ENCODE results near the gene UBQLNL. TPM values are rescaled to one million over a fixed set of nuclear protein-coding genes. Genes with fewer than 3 reads are reported as not detected.

UBQLNL gene
- polyA plus RNA-seq, 1 of the 3 experiments (the other 2 are of a cell fraction) = 0.03 TPM

DNA sequence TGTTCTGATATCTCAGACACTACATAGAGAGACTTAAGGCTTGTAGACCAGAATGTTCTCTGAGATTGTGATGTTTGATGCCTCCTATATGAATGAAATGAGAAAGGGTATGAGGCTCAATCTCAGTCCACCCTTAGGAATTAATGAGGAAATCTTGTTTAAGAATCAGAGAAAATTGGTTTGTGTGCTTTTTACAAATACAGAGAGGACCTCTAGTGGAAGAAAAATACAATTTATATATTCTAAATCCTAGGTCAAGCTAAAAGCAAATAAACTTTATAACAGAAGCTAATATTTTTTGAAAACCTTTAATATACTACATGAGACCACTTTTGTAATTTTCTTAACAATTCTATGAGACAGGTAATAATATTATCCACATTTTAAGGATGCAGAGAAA, 36.8 kb upstream of the UBQLNL start:
- Histone ChIP-seq H3K27ac (ENCODE audit: low read depth in 2 of 2, low read length in 1 of 2) (no peak overlapping the region), H3K79me2 (ENCODE audit: insufficient read depth) (no peaks in the 10 kb centered on the region; the same call in 1 of the 2 replicates), H3K4me1 (ENCODE audit: control insufficient read depth in 1 of 2, insufficient read depth in 2 of 2, low read depth in 1 of 2, low read length in 1 of 2) (no peaks in the 10 kb centered on the region), H3K9me3 (no peaks in the 10 kb centered on the region), H3K4me3 (ENCODE audit: low read depth in 2 of 2, low read length in 1 of 2) (no peak overlapping the region), H3K4me2 (no peak overlapping the region), H3K36me3 (replicated peaks in 1 of 2; ENCODE audit: control insufficient read depth in 1 of 2, insufficient read depth in 2 of 2, low read length in 1 of 2) (no peaks in the 10 kb centered on the region), H3K9ac (no peak overlapping the region), H3K9me2 (no peaks in the 10 kb centered on the region), H3K27me3 (ENCODE audit: insufficient read depth) (no peaks in the 10 kb centered on the region), H2AFZ (ENCODE audit: low read depth) (no peak overlapping the region), H4K20me1 (ENCODE audit: insufficient read depth) (no peaks in the 10 kb centered on the region), H3F3A (replicated peaks; ENCODE audit: insufficient read depth) (no peaks in the 10 kb centered on the region)
- TF ChIP-seq CTCF (IDR thresholded peaks at IDR 0.05) (peak; percentile 42), FOXM1 (IDR thresholded peaks at IDR 0.05; ENCODE audit: low read depth) (no peak)
- POLR2A ChIA-PET = no interaction called here
- CTCF ChIA-PET = no interaction called here
- no peak for DNase-seq

- H3K9me2 ChIP-seq = no peaks in the 10 kb centered on the region
- H3K9me3 ChIP-seq = no peaks in the 10 kb centered on the region
- H3K27ac ChIP-seq (ENCODE audit: low read depth in 2 of 2, low read length in 1 of 2) = no peak overlapping the region
- DNase-seq = no peak
- H3K36me3 ChIP-seq (replicated peaks in 1 of 2; ENCODE audit: control insufficient read depth in 1 of 2, insufficient read depth in 2 of 2, low read length in 1 of 2) = no peaks in the 10 kb centered on the region
- no peaks in the 10 kb centered on the region; the same call in 1 of the 2 replicates for H3K79me2 ChIP-seq (ENCODE audit: insufficient read depth)
- H3K4me2 ChIP-seq = no peak overlapping the region
- H4K20me1 ChIP-seq (ENCODE audit: insufficient read depth) = no peaks in the 10 kb centered on the region
- POLR2A ChIA-PET = no interaction called here
- no peaks in the 10 kb centered on the region for H3F3A ChIP-seq (replicated peaks; ENCODE audit: insufficient read depth)
- H3K27me3 ChIP-seq (ENCODE audit: insufficient read depth) = peaks cover 8% of the 10 kb centered on the region; the same call in 1 of the 2 replicates
- CTCF ChIA-PET = no interaction called here
- H2AFZ ChIP-seq (ENCODE audit: low read depth) = no peak overlapping the region
- WGBS (ENCODE audit: low lambda C conversion rate) = 2% methylated on average over 5 of the region's 5 CpGs
- no peak overlapping the region for H3K4me3 ChIP-seq (ENCODE audit: low read depth in 2 of 2, low read length in 1 of 2)
- H3K9ac ChIP-seq = no peak overlapping the region
- TF ChIP-seq SIN3A (IDR thresholded peaks at IDR 0.05; ENCODE audit: borderline replicate concordance, low read depth, low read length) (no peak), RAD21 (IDR thresholded peaks at IDR 0.05; ENCODE audit: low read length) (no peak), FOSL2 (IDR thresholded peaks at IDR 0.05; ENCODE audit: borderline replicate concordance, low read depth) (peak; percentile 67; the same call in 1 of the 2 replicates), JUND (IDR thresholded peaks at IDR 0.05) (peak; percentile 31; the same call in 1 of the 2 replicates)
- no peaks in the 10 kb centered on the region for H3K4me1 ChIP-seq (ENCODE audit: control insufficient read depth in 1 of 2, insufficient read depth in 2 of 2, low read depth in 1 of 2, low read length in 1 of 2)
Measured at GRCh38 chr11:5550440-5551095, 34.1 kb upstream of the UBQLNL start.

DNA sequence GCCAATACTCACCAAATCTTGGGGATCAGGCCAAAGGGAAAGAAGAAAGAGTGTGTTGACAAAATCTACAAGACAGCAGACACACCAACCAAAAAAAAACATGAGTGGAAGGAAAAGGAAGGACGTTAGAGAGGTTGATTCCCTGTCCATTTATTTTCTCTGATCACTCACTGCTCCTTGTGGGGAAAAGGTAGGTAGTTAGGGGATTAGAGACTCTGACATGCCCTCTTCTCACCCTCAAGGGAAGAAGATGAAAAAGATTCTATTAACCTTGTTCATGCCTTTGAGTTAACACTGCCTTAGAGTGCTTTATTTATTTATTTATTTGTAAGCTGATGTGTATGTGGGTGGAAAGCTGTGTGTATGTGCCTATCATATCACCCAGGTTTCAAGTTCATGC, 31.9 kb upstream of the UBQLNL start, which contains the start of gene OR52H1:
Gene OR52H1 (minus strand): TSS at position 101 of the 400 bp plus-strand sequence. CDS start 3,035 bp downstream, outside the sequence.
- peaks cover 8% of the 10 kb centered on the region; the same call in 1 of the 2 replicates for H3K27me3 ChIP-seq (ENCODE audit: insufficient read depth)
- no peak within 1 kb of the TSS for H3K4me2 ChIP-seq
- no peaks in the 10 kb centered on the region for H3K79me2 ChIP-seq (ENCODE audit: insufficient read depth)
- no peaks in the 10 kb centered on the region for H3K9me2 ChIP-seq
- no peak within 1 kb of the TSS for H3K4me3 ChIP-seq (ENCODE audit: low read depth in 2 of 2, low read length in 1 of 2)
- no peaks in the 10 kb centered on the region for H3K4me1 ChIP-seq (ENCODE audit: control insufficient read depth in 1 of 2, insufficient read depth in 2 of 2, low read depth in 1 of 2, low read length in 1 of 2)
- H3K9ac ChIP-seq = no peak within 1 kb of the TSS
- no peak within 1 kb of the TSS for H3K27ac ChIP-seq (ENCODE audit: low read depth in 2 of 2, low read length in 1 of 2)
- no peak for TF ChIP-seq TAF1 (IDR thresholded peaks at IDR 0.05; ENCODE audit: borderline replicate concordance, low read depth, low read length)
- no peak for TF ChIP-seq RAD21 (IDR thresholded peaks at IDR 0.05; ENCODE audit: low read length)
- no peak for TF ChIP-seq MXI1 (IDR thresholded peaks at IDR 0.05; ENCODE audit: low read depth, low read length)
- no peak for TF ChIP-seq USF2 (IDR thresholded peaks at IDR 0.05; ENCODE audit: borderline replicate concordance, low read depth, low read length)
- no peak for TF ChIP-seq MAX (IDR thresholded peaks at IDR 0.05; ENCODE audit: low read depth)
- H3K36me3 ChIP-seq (replicated peaks in 1 of 2; ENCODE audit: control insufficient read depth in 1 of 2, insufficient read depth in 2 of 2, low read length in 1 of 2) = no peaks in the 10 kb centered on the region
- WGBS (ENCODE audit: low lambda C conversion rate) = 19% methylated on average over 1 of the region's 1 CpG
- no peaks in the 10 kb centered on the region for H4K20me1 ChIP-seq (ENCODE audit: insufficient read depth)
- ChIA-PET POLR2A (no interaction called here), CTCF (no interaction called here)
- no peak within 1 kb of the TSS for H2AFZ ChIP-seq (ENCODE audit: low read depth)
- H3F3A ChIP-seq (replicated peaks; ENCODE audit: insufficient read depth) = no peaks in the 10 kb centered on the region
- no peaks in the 10 kb centered on the region for H3K9me3 ChIP-seq
- no peak for DNase-seq

Data from SK-N-SH (cell line).